ENCODE data around the gene ARMH1.

- no peak for TF ChIP-seq POLR2A (IDR thresholded peaks at IDR 0.05)
- TF ChIP-seq CTCF (IDR thresholded peaks at IDR 0.05) = no peak
These were observed 31.6 kb upstream of the ARMH1 start for GRCh38 chr1:44642925-44643324.

All from heart left ventricle (tissue), 13 donors.